Measurements from ENCODE around the gene LY6G5C. TPM values are rescaled to one million over a fixed set of nuclear protein-coding genes. Genes with fewer than 3 reads are reported as not detected.

LY6G5C gene
- total and polyA plus RNA-seq, 9 of the 15 experiments (the other 6 are each of a cell fraction or from before 2014, with no cell fraction given), result 0.10 to 0.67 (median 0.46) TPM; not detected in 4

DNA sequence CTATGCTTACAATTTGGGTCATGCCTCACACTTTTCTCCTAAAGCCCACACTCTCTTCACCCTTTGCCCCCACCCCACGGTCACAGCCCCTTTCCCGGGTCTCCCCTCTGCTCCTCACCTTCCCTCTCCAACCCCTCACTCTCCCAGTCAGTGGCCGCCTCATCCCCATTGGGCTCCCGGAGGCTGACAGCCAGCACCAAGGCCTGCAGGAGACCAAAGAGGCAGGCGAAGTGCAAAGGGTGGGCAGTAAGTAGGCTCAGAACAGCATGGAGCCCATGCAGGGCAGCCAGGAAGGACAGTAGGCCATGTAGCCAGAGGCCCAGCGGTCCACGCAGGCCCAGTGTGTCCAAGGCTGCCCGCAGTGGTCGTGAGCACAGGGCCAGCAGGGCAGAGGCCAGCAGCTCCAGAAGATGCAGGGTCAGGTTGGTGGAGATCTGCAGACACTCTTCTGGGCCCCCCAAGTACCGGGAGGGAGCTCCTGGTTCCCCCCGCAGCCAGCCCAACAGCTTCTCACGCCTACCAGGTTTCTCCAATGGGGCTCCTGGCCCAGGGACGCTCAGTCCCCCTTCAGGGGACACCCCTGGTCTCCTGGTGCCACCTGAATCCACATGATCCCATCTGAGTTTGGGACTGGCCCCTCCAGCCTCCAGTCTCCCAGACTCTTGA lies 21.8 kb downstream of the LY6G5C start (continued):
- TF ChIP-seq, protein P1, sequence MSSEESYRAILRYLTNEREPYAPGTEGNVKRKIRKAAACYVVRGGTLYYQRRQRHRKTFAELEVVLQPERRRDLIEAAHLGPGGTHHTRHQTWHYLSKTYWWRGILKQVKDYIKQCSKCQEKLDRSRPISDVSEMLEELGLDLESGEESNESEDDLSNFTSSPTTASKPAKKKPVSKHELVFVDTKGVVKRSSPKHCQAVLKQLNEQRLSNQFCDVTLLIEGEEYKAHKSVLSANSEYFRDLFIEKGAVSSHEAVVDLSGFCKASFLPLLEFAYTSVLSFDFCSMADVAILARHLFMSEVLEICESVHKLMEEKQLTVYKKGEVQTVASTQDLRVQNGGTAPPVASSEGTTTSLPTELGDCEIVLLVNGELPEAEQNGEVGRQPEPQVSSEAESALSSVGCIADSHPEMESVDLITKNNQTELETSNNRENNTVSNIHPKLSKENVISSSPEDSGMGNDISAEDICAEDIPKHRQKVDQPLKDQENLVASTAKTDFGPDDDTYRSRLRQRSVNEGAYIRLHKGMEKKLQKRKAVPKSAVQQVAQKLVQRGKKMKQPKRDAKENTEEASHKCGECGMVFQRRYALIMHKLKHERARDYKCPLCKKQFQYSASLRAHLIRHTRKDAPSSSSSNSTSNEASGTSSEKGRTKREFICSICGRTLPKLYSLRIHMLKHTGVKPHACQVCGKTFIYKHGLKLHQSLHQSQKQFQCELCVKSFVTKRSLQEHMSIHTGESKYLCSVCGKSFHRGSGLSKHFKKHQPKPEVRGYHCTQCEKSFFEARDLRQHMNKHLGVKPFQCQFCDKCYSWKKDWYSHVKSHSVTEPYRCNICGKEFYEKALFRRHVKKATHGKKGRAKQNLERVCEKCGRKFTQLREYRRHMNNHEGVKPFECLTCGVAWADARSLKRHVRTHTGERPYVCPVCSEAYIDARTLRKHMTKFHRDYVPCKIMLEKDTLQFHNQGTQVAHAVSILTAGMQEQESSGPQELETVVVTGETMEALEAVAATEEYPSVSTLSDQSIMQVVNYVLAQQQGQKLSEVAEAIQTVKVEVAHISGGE (CRISPR knock-in tag; IDR thresholded peaks at IDR 0.05), result no peak
- 0 out of 2 replicates have a peak, but pooled peaks have one; percentile 8 for TF ChIP-seq KLF10 (CRISPR knock-in tag; IDR thresholded peaks at IDR 0.05)
- TF ChIP-seq, protein P2, sequence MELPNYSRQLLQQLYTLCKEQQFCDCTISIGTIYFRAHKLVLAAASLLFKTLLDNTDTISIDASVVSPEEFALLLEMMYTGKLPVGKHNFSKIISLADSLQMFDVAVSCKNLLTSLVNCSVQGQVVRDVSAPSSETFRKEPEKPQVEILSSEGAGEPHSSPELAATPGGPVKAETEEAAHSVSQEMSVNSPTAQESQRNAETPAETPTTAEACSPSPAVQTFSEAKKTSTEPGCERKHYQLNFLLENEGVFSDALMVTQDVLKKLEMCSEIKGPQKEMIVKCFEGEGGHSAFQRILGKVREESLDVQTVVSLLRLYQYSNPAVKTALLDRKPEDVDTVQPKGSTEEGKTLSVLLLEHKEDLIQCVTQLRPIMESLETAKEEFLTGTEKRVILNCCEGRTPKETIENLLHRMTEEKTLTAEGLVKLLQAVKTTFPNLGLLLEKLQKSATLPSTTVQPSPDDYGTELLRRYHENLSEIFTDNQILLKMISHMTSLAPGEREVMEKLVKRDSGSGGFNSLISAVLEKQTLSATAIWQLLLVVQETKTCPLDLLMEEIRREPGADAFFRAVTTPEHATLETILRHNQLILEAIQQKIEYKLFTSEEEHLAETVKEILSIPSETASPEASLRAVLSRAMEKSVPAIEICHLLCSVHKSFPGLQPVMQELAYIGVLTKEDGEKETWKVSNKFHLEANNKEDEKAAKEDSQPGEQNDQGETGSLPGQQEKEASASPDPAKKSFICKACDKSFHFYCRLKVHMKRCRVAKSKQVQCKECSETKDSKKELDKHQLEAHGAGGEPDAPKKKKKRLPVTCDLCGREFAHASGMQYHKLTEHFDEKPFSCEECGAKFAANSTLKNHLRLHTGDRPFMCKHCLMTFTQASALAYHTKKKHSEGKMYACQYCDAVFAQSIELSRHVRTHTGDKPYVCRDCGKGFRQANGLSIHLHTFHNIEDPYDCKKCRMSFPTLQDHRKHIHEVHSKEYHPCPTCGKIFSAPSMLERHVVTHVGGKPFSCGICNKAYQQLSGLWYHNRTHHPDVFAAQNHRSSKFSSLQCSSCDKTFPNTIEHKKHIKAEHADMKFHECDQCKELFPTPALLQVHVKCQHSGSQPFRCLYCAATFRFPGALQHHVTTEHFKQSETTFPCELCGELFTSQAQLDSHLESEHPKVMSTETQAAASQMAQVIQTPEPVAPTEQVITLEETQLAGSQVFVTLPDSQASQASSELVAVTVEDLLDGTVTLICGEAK (IDR thresholded peaks at IDR 0.05), result no peak
- TF ChIP-seq, protein P2 (CRISPR knock-in tag; IDR thresholded peaks at IDR 0.05), result no peak
- TF ChIP-seq SNIP1 (IDR thresholded peaks at IDR 0.05; ENCODE audit: low read depth), result no peak
- TF ChIP-seq SLC30A9 (CRISPR knock-in tag; IDR thresholded peaks at IDR 0.05), result no peak
- TF ChIP-seq RFX5 (IDR thresholded peaks at IDR 0.05; ENCODE audit: low read depth, low read length), result no peak
- TF ChIP-seq TCF3 (CRISPR knock-in tag; IDR thresholded peaks at IDR 0.05), result no peak
- TF ChIP-seq SAP30 (IDR thresholded peaks at IDR 0.05; ENCODE audit: borderline replicate concordance, insufficient read depth, low read depth, low read length, poor library complexity, severe bottlenecking), result peak; percentile 29
- TF ChIP-seq GTF2E2 (tag; IDR thresholded peaks at IDR 0.05), result no peak
- TF ChIP-seq, protein P3, sequence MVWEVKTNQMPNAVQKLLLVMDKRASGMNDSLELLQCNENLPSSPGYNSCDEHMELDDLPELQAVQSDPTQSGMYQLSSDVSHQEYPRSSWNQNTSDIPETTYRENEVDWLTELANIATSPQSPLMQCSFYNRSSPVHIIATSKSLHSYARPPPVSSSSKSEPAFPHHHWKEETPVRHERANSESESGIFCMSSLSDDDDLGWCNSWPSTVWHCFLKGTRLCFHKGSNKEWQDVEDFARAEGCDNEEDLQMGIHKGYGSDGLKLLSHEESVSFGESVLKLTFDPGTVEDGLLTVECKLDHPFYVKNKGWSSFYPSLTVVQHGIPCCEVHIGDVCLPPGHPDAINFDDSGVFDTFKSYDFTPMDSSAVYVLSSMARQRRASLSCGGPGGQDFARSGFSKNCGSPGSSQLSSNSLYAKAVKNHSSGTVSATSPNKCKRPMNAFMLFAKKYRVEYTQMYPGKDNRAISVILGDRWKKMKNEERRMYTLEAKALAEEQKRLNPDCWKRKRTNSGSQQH (CRISPR knock-in tag; IDR thresholded peaks at IDR 0.05), result 0 out of 2 replicates have a peak, but pooled peaks have one; percentile 16
- no peak for TF ChIP-seq ESRRA (IDR thresholded peaks at IDR 0.05; ENCODE audit: borderline replicate concordance, low read depth)
- TF ChIP-seq ELF4 (CRISPR knock-in tag; IDR thresholded peaks at IDR 0.05), result 0 out of 2 replicates have a peak, but pooled peaks have one; percentile 32
